ENCODE measurements around the gene SLC51B.
A peak's percentile ranks its signal among the peaks of the same experiment; 100 is the strongest.
"Not testable (repeated sequence)": the region's sequence is repeated elsewhere in the genome, so short reads cannot be mapped to it uniquely, and the experiment has no call there.

SLC51B gene

DNA sequence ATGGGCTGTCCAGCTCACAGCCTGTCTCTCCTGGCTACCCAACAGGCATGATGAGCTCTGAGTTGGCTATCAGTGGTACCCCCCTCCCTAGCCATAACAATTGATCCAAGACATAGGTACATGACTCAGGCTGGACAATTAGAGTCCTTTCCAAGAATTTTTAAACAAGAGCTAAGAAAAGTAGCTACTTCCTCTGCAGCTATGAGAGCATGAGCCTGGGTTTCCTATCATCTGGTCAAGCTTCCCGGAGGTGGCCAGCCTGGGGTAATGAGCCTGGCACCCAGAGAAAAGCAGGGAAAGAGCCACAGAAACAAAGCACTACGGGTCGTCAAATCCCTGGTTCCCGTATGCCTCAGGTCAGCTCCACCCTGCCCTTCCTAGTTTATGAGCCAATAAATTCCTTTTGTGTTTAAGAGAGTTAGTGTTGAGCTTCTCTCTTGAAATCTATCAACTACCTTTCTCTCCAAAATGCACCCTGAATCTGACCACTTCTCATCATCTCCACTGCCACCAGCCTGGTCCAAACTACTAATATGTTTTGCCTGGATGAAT lies 2.3 kb upstream of the SLC51B start:
- no peak for DNase-seq

DNA sequence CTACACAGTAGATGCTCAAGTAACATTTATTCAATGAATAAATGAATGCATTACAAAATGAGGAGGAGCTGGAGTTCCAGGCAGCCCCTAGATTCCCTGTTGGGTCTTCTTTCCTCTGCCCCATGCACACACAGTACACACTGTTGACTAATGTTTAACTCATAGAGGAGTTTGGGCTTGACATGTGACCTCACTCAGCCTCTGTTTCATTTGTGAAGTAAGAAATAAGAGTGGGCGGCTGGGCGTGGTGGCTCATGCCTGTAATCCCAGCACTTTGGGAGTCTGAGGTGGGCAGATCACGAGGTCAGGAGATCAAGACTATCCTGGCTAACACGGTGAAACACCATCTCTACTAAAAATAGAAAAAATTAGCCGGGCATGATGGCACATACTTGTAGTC lies 969 bp upstream of the SLC51B start:
- not testable (repeated sequence) for DNase-seq

DNA sequence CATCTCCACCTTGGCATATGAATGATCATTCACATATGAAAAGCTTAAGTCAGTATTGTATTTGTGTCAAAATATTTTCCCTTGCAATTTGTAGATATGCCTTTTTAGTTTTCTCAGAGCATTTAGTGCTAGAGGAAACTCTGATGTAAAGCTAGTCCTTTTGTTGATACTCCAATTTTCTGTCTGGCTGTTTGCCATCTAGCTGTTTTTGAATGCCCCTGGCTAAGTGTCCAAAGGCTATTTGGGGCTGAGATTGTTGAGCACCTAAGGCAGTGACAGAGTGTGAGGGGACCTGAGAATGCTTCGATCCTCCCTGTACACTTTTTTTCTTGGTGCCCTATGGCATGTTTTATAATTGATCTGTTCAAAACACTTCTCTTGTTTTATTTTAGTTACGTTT lies 3.1 kb downstream of the SLC51B start:
- no peak for DNase-seq

DNA sequence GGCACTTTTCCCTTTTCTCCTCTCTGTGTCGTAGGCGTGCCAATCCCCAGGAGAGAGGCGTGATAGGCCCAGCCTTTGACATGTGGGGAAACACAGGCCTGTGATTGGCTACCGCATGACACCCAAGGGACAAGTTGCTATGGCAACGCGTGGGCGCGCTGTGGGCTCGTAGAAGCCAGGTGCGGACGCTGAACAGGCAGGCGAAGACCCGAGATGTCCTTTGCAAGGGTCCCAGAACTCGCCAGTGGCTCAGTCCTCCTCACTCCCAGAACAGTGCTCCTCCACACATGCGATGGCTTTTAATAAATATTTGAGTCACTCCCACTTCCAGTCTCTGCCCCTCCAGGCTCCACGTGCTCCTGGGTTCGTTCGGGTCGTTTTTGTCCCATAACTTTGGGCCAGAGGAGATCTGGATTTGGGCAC lies 4.2 kb downstream of the SLC51B start:
- peak; percentile 82 to 86 for DNase-seq

DNA sequence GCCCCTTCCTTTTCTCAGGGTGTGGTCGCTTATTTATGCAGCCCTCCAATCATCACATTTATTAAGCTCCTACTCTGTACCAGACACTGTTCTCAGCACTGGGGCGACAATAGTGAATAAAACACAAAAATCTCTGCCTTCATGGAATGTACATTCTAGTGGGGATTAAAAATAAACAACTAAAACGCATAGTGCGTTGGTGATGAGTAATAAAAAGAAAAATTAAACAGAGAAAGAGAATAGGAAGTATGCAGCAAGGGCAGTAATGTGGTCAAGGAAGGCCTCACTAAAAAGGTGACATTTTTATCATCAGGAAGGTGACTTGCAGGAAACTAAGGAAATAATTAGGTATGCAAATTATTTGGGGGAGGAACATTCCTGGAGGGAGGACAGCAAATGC lies 5.1 kb downstream of the SLC51B start:
- no peak for DNase-seq

DNA sequence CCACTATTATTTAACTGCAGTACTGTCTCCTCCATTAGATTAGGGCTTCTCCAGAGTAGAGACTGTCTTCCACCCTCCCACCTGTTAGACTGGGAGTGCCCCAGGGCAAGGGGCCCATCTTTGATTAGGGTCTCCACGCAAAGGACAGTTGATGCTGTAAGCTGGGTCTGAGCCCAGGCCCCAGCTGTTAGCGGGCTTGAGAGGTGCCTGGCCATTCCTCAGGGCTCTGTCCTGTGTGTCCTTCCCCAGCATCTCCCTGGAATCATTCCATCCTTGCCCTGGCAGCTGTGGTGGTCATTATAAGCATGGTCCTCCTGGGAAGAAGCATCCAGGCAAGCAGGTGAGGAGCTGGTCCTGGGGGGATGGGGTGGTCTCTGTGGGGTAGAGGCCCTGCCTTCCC lies 6.1 kb downstream of the SLC51B start:
- no peak for DNase-seq

DNA sequence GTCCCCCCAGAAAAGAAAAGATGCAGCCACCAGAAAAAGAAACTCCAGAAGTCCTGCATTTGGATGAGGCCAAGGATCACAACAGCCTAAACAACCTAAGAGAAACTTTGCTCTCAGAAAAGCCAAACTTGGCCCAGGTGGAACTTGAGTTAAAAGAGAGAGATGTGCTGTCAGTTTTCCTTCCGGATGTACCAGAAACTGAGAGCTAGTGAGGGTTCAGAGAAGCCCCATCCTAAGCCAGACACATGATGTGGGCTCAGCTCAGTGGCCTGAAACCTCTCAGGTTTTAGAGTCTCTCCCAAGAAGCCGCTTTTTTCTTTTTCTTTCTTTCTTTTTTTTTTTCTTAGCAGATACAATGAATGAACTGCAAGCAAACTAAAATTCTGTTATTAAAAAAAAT lies 7.8 kb downstream of the SLC51B start:
- DNase-seq: no peak

DNA sequence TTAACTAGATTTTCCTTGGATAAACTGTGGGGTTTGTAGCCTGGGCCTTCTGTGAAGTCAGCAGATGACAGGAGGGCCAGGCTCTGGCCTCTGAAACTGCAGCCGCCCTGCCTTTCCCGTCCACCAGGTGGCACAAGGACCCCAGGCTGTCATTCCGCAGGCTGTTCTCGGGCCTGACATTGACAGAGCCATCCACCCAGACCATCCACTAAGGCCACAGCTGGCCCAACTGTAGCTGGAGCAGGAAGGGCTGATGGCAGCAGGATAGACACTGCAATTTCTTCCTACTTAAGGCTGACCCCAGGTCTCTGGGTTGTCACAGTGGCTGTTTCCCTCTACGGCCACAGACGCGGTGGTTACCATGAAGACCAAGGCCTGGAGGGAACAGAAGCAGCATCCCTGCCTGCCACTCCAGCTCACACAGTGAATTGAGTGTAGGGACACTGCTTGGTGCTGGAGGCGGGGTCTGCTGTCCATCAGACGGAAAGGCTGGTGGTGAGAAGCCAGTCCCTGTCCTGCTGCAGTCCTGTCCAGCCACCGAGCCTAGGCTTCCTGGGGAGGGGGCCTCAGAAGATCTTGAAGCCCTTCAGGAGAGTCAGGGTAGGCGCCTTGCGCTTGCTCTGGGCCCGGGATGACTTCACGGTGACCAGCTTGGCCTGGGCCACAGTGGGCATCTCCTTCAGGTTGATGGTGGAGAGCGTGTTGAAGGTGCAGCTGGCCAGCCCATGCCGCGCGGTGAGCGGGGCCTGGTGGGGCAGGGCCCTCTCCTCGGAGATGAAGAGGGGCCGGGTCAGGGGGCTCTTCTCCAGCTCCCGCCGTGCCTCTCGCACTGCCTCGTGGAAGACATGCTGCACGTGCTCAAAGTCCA lies 9.4 kb downstream of the SLC51B start:
- peak; percentile 71 to 79 for DNase-seq

DNA sequence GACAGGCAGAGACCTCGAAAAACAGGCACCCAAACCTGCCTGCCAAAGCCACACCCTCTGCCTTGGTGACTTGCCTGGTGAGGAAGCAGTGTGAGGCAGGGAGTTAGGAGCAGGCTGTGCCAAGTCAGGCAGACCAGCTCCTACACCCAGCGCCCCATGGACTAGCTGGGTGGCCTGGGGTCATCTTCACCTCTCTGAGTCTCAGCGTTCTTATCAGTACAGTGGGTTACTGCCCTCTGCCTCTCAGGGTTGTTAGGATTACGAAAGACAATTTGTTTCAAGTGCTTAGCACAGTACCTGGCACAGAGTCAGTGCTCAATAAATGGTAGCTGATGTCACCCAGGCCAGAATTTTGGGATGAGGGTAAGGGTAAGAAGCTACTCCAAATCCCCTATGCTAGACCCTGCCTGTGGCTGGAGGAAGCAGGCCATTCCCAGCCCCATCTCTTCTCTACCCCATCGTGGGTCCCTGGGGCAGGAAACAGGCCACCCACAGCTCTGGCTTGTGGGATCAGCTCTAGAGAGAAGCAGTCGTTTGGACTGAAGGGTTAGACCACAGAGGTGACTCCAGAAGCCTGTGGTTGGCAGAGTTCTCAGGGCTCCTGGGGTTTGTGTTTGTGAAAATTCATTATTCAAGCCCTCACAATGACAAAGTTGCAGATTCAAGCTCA lies 10.1 kb downstream of the SLC51B start:
- no peak for DNase-seq

DNA sequence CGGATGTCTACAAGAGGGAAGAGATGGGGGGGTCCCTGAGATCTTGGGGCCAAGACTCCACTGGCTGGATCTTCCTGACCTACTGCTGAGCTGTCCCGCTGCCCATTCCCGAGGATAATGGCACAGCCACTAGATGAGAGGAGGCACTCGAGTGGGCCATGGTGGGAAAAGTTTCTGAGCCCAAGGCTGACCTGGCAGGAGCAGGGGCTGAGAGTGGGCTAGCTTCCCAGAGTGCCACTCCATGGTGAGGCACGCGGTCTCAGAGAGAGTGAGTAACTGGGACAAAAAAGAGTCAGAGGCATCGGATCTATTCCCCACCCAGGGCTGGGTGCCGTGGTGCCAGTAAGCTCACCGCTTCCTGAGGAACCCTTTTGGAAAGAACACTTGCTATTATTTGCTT lies 10.9 kb downstream of the SLC51B start:
- peak in 1 of 2 donors; percentile 33 for DNase-seq

DNA sequence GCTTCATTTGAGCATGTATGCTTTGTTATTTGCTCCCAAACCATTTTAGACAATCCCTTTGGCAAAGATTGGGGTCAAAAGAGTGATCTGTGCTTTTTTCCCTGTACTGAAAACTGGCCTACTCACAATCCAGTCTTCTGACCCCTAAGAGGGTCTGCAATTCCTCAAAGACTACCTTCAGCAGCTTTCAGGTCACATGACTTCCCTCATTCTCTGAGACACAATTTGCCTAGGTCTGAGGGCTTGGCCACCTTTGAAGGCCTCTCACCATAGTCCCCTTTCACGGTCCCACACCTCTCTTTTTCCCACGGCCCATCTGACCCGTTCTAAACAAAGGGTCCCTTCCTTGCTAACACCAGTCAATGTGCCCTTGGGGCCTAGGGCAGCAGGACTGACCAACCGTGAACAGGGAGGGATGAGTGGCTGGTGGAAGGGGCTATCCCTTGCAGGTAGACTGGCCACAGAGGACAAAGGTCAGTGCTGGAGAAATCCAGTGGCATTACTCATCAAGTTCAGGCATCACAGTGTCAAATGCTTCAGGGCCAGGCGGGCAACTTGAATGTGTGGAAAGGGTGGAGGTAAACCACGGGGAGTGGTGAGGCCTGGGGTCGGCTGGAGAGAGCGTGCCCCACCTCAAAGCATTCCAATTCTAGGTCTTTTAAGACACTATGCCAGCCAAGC lies 11.8 kb downstream of the SLC51B start:
- DNase-seq: no peak

DNA sequence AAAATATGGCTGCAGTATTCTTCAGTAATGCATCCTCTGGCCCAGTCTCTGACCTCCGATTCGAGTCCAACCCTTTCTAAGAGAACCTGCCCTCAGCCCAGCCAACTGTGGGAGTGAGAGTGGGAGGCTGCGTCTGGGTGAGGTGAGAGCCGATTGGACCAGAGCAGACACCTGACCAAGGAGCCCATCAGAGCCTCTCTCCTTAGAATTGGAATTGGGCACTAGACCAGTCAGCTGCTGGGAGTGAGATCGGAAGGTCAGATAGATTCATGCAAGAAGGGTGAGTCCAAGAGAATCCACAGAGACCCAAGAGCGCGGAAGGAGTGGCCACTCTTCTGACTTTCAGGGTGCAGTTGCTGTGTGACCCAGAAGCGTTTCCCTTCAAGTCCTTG lies 12.4 kb downstream of the SLC51B start:
- no peak for DNase-seq

DNA sequence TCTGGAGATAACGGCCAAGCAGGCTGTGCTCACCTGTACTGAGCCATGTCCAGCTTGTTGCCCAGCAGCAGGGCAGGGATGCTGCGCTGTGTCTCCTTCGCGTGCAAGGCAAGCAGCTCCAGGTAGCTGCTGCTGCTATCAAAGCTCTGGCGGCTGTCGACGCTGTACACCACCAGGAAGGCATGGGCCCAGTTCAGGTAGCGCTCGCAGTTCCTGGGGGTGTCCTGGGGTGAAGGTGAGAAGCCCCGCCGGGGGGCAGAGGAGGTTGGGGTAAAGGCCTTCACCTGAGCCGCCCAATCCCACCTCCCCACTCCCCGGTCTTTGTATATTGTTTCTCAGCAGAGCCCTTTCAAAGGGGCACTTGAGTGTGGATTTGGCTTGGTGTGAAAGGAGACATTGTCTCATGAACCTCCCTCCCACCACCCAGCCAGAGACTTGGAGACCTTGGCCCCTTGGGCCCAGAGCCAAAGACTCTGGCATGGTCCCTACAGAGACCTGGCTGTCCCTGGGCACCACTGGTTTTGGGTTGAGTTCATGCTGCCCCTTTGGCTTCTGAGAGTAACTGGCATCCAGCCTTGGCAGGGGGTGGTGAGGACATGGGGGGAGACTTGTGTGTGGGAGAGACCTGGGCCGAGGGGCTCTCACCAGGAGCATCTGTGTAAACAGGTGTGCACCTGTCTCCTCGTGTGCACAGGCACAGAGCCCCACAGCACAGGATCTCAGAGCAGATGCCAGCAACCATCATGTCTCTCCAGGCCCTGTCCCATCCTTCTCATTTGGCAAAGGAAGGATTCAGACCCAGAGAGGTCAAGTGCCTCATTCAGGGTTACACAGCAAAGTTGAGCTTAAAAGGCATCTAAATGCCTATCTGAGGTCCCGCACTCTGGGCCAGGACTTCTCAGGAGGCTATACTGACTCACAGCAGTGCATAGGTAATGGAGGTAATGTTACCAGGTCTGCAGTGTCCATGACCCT lies 13.5 kb downstream of the SLC51B start:
- peak in 1 of 2 donors; percentile 32 for DNase-seq

DNA sequence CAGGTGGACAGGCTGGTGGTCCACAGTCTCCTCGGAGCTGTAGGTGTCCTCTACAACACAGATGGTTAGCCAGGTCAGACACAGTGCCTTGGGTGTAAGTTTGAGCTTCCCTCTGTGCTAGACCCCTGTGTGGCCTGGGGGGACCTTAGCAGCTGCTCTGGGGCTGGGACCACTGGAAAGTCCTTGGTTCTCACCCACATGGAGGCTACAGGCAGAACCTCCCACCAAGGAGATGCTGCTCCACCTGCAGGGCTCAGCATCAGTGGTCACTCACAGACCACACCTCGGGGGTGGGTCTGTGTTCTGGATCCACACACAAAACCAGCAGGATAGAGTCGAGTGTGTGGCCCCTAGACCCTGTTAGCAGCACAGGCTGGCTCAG lies 14.2 kb downstream of the SLC51B start:
- DNase-seq: no peak

DNA sequence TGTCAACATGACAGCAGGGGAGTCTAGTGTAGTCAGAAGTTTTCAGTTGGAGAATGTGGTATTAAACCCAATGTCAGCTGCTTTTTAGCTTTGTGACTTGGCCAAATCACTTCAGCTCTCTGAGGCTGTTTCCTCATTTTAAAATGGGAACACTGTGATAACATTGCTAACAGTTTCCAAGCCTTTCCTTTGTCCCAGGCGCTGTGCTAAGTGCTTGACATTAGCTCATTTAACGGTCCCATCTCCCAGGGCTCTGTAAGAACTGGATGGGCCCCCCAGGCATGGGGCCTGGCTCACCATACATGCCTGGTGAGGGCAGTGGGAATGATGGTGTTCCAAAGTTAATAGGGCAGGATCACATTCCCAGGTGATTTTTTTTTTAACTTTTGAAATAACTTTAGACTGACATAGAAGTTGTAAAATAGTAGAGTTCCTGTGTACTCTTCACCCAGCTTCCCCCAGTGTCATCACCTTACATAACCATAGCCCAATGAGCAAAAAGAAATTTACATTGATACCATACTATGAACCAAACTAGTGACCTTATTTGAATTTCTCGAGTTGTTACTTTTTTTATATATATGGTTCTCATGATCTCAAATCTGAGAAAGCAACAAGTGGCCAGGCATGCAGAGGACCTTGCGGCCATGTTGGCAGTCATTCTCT lies 14.9 kb downstream of the SLC51B start:
- DNase-seq: no peak

DNA sequence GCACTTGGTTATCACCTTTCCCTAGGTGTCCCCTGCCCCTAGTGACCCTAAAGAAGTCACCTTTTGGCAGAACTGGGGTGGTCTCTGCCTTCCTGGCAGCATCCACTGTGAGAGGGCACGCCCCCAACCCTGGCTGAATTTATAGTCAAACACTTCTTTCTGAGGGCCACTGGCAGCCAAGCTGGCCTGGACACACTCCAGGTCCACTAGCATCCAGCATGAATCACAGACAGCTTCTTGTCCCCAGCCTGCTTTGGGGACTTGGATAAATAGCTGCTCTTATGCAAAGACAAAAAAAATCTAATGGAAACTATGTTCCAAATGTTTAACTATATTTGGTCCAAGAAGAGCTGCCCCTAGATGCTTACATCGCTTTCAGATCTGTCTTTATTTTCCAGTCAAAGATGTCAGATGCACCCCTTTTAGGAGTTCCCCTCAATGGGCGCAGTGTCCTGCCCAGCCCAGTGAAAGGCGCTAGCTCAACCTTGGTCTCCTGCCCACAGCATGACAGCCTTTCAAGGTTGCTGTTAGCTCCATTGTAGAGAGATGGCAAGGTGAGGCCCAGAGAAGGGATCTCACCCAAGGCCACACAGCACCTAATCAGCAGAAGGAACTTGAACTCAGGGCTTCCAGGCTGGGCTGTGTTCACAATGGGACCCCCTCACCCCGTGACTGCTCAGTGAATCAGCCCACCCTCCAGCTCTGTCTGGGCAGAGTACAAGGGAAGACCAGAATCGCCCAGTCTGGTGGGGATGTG lies 15.6 kb downstream of the SLC51B start:
- DNase-seq: peak; percentile 44 to 50

DNA sequence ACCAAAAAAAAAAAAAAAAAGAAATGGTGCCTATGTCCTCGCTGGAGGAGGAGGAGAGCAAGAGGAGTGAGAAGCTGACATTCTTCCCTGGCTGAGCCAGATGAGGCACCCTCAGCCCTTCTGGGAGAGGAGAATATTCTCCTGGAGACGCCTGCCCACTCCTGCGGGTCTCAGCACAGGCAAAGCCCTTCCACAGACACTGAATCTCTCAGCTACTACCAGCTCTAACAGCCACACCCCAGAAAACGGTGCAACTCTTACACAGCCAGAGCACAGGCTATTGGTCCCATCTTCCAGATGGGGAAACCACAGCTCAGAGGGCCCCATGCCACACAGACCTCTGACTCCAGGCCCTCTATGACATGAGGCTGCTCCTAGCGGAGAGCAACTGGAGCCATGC lies 16.9 kb downstream of the SLC51B start:
- DNase-seq: no peak

DNA sequence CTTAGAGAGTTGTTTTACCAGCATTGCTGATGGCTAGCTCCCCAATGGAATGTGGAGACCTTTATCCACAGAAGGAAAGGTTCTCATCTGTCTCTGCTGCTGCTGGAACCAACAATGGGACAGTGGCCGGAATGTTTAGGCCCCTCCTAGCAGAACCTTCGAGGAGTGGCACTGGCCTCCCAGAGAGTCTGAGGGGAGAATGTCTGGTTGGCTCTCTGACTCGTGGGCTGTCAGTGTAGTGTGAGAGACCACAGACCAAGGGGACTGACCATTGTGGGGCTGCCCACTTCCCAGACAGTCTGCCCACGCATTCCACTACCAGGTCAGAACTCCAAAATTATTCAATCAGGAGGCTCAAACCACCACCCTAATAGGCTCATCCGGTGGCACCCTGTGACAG lies 17.5 kb downstream of the SLC51B start:
- no peak for DNase-seq

DNA sequence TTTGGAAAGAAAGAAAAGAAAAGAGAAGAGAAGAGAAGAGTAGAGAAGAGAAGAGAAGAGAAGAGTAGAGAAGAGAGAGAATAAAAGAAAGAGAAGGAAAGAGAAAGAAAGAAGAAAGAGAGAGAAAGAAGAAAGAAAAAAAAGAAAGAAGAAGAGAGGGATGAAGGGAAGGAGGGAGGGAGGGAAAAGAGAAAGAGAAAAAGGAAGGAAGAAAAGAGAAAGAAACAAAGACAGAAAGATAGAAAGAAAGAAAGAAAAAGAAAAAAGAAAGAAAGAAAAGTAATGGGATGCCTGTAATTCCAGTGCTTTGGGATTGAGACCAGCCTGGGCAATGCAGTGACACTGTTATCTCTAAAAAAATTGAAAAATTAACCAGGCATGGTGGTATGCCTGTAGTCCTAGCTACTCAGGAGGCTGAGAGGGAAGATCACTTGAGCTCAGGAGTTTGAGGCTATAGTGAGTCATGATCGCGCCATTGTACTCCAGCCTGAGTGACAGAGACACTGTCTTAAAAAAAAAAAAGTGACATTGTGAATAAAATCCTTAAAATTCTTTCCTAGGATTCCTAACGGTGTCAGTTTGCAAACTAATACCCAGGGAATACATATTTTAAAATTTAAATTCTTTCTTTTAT lies 20.9 kb downstream of the SLC51B start:
- DNase-seq: no peak

DNA sequence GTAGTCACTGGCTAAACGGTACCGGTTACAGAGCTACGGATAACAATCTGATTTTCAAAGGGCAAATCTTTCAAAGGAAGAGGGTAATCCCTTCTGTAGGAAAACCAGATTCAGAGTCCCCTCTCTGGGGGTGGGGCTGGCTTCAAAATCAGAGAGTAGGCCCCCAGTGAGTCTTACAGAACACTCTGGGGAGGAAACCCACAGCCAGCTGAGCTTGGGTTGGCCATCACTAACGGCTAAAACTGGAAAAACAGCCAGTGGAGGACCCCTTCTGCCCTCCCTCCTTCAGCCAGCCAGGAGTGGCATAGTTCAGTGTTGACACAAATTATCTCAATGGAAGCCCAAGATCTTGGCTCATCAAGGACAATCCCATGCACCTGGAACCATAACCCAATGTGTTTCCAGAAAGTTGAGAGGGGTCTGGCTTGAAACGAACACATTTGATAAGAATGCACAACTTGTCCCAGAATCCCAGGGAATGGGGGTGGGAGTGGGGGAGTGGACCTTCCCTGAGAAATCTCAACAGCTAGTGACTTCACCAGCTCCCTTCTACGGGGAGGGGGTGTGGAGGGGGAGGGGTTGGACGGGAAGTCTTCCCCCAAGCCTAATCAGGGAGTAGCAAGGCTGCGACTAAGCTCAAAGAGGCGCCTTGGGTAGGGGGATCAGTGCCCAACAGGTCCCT lies 21.6 kb downstream of the SLC51B start:
- no peak for DNase-seq
